ENCODE measurements around the gene CACNA1A.

DNA sequence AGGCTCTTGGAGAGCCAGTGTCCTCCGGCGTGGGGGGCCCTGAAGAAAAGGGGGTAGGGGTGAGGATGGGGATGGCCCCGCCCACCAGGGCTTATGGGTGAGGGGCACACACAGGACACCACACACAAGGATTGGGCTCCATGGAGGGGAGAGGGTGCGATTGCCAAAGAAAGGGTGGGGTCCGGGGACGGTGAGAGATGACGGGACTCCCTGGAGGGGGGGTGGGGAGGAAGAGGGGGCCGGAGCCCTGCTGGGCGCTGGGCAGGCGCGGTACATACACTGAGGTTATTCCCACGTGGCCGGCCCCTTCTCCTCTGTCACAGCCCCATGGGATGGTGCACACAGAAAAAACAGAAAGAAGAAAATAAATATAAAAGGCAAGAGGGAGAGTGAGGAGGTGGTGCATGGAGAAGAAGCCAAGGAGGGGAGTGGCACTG, 295.9 kb downstream of the CACNA1A start:
- TF ChIP-seq, protein P1, sequence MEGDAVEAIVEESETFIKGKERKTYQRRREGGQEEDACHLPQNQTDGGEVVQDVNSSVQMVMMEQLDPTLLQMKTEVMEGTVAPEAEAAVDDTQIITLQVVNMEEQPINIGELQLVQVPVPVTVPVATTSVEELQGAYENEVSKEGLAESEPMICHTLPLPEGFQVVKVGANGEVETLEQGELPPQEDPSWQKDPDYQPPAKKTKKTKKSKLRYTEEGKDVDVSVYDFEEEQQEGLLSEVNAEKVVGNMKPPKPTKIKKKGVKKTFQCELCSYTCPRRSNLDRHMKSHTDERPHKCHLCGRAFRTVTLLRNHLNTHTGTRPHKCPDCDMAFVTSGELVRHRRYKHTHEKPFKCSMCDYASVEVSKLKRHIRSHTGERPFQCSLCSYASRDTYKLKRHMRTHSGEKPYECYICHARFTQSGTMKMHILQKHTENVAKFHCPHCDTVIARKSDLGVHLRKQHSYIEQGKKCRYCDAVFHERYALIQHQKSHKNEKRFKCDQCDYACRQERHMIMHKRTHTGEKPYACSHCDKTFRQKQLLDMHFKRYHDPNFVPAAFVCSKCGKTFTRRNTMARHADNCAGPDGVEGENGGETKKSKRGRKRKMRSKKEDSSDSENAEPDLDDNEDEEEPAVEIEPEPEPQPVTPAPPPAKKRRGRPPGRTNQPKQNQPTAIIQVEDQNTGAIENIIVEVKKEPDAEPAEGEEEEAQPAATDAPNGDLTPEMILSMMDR (conservative IDR thresholded peaks at IDR 0.05) = no peak
- TF ChIP-seq ZFX (IDR thresholded peaks at IDR 0.05) = no peak

Measured in C4-2B (cell line).